DMS79 treated with DMSO at 0.1 percent for 48 hours (cell line): ENCODE results near the gene SNF8.
"Not testable (repeated sequence)": the region's sequence is repeated elsewhere in the genome, so short reads cannot be mapped to it uniquely, and the experiment has no call there.

Source experiments
- DNase-seq: peaks from one replicate; lab custom pipeline; 2025; lab: John Stamatoyannopoulos, UW

The SNF8 gene, protein sequence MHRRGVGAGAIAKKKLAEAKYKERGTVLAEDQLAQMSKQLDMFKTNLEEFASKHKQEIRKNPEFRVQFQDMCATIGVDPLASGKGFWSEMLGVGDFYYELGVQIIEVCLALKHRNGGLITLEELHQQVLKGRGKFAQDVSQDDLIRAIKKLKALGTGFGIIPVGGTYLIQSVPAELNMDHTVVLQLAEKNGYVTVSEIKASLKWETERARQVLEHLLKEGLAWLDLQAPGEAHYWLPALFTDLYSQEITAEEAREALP

DNA sequence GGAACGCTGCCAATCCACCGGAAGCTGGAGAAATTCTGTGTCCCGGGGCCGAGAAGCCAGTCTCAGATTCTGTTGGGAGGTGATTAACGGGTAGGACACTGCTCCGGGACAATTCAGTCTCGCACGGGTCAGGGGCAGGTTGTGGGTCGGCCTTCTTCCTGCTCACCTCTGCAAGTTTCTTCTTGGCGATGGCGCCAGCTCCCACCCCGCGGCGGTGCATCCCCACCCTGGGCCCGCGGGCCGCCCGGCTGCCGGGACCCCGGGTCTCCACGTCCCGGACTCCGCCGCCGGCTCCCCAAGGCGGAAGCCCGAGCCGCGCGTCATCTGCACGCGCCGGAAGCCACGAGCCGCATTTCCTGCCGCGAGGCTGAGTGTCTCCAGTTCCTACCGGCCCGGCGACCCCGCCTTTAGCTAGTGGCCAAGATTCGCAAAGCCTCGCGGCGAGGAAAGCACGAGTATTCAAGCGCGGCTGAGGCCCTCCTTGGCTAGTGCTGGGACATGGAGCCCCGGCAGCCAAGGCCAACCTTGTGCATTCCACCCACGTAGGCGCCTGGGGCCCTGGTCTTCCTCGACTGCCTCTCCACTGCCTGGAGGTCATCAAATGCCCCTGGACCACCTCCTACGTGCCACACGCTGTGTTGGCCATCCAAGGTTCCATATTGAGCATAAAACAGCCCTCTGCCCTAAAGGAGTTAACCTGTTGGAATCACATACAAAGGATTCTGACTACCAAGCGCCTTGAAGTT, at the start of gene SNF8:
Gene SNF8, minus strand, starts transcription at position 328 of the 746 bp plus-strand sequence. Its CDS starts 108 bp downstream, at position 220.
- peak; percentile 80 for DNase-seq

DNA sequence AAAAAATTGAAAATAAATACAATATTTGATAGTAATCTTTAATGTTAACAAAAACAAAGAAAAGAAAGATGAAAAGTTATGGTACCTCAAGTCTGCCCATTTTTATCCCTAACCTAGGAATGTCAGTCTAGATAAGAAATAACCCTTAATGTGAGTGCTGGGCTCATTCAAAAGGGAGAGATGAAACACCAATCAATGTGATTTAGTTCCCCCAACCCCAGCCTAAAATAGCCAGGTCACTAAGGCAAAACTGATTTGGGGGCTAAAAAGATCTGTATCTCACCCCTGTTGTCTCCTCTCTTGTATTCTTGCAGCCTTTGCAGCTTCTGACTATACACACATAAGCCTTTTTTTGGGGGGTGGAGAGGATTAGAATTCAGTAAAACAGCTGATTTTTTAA, 49.3 kb upstream of the SNF8 start:
- DNase-seq = no peak

DNA sequence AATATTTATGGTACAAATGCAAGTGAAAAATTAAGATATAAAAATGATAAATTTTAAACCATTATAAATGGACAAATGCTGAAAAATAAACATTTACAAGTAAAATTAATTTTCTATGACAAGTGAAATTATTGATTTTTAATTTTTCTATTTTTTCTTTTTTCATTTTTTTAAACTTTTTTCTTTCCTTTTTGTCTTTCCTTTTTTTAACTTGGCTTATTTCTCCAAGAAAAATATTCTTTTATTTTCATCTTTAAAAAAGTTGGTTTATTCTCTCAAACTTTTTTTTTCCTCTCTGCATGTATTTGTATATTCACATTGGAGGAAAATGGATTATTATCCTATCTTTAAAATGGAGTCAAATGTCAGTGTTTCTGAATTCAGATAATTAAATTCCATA, 48.7 kb upstream of the SNF8 start:
- no peak for DNase-seq

DNA sequence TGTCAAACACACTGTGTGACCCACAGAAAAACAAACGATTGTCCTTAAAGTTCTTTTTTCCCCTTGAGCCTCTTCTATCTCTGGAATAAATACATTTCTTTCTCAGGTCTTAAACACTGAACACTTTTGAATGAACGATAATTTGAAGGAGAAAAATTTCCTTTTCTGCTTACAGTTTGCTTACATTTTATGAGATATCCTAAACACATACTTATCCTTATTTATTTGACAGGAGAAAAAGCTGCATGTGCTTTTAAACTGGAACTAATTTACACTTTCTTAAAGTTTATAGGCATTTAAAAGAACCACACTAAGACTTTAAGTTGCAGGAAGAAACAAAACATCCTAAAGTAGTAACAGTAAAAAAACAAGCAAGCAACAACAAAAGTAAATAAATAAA, 47.8 kb upstream of the SNF8 start:
- no peak for DNase-seq

DNA sequence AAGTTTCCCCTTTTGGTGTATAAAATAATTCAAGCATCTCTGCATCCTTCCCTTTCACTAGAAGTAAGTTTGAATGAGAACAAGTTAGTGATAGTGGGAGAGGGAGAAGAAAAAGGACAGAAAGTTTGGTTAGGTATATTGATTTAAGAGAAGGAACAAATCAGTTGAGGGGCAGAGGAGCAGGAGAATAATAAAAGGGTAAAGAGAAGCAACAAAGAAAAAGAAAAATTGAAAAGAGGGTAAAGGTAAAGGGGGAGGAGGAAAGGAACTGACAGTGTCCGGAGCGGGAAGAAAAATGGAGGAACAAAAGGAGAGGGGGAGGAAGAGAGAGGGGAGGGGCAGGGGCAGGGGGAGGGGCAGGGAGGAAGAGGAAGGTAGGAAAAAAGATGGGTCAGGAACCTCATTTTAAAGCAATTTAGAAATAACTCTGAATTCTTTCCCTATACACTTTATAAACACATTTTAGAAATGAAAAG, 46.3 kb upstream of the SNF8 start:
- no peak for DNase-seq

DNA sequence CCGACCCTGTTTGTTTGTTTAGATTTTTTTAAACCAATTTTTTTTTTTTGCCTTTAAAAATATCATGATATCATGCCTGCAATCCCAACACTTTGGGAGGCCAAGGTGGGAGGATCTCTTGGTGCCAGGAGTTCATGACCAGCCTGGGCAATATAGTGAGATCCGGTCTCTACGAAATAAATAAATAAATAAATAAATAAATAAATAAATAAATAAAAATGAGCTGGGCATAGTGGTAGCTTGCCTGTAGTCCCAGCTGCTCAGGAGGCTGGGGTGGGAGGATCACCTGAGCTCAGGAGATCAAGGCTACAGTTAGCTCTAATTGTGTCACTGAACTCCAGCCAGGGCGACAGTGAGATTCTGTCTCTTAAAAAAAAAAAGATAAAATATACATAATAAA, 44.5 kb upstream of the SNF8 start:
- DNase-seq = no peak

DNA sequence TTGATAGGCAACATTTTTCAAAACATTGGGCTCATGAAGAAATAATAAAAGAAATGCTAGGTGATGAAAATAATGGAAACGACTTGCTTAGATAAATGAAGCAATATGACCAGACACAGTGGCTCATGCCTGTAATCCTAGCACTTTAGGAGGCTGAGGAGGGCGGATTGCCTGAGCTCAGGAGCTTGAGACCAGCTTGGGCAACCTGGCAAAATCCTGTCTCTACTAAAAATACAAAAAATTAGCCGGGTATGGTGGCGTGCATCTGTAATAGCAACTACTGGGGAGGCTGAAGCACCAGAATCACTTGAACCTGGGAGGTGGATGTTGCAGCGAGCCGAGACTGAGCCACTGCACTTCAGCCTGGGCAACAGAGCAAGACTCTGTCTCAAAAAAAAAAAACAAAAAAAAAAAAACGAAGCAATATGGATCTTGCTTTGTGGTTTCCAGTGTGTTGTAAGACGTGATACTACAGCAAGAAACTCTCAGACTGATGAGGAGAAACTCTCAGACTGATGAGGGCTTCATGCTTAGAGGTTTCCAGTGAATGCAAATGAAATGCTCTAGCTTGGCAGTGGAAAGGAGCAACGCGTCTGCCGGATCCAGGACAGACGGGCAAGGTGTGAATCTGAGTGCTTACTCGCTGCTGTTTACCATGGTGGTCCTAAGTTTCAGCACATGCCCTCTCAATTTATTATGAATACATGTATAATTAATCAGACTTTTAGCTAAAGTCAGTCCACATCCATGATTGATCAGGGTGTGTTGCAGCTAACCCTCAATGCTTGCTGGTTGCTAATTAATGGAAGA, 41.0 kb upstream of the SNF8 start:
- DNase-seq = no peak

DNA sequence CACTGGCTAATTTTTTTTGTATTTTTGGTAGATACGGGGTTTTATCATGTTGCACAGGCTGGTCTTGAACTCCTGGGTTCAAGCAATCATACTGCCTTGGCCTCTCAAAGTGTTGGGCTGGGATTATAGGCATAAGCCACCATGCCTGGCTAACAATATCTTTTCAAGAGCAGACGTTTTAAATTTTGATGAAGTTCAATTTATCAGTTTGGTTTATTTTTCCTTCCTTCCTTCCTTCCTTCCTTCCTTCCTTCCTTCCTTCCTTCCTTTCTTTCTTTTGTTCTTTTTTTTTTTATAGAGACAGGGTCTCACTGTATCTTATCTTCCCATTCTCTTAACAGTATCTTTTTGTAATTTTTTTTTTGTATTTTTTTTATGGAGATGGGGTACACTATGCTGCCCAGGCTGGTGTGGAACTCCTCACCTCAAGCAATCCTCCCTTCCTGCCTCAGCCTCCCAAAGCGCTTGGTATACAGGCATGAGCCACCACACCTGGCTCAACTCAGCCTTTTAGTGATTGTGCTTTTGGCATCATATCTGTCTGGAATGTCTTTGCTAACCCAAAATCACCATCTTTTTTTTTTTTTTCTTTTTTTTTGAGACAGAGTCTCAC, 37.4 kb upstream of the SNF8 start:
- DNase-seq = no peak

DNA sequence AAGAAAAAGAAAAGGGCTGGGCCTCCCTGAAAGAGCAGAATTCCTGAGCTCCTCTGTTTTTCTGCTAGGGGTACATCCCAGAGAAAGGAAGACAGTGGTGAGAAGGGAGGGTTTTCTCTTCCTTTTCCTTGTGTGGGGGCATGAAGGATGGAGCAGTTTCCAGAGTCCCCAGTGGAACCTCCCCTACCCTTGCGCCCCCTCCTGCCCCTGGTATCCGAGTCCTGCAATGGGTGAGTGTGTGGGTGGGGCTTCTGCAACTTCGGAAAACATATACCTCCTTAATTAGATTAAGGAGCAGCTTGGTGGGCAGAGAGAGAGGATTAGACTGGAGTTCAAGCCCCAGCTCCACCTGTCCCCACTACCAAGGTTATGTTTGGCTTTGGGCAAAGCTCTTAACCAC, 29.2 kb upstream of the SNF8 start:
- no peak for DNase-seq

DNA sequence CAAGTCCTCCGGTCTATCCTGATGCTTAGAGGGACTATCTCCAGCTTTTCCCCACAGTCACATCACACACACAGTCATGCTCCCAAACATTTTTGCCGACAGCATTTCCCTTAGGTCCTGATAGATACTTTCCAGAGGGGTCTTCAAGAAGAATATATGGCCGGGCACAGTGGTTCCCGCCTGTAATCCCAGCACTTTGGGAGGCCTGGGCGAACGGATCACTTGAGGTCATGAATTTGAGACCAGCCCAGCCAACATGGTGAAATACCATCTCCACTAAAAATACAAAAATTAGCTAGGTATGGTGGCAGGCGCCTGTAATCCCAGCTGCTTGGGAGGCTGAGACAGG, 28.1 kb upstream of the SNF8 start:
- DNase-seq = no peak

DNA sequence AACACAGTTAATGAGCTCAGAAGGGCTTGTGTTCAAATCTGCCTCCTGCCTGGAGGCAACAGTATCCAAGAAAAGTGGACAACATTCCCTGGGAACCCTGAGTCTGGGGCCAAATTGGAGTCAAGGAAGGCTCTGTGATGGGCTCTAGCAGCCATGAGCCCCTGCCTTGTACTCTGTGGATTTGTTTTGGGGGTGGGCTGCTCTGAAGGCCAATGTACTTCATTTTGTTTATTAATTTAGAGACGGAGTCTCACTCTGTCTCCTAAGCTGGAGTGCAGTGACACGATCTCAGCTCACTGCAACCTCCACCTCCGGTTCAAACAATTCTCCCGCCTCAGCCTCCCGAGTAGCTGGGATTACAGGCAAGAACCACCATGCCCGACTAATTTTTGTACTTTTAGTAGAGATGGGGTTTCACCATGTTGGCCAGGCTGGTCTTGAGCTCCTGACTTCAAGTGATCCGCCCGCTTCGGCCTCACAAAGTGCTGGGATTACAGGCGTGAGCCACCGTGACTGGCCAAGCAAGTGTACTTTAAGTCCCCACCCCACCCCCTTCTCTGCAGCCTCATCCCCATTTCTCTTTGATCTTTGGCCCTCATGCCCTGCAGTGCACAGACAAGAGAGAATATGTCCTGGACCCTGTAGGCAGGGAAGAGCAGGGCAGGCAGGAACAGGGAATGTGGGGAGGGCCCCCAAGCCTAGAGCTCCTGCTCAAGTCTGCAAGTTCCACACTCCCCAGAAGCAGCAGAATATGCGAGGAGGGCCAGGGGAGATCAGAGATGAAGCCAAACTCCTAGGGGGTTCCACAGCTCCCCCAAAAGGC, 26.4 kb upstream of the SNF8 start:
- DNase-seq = no peak

DNA sequence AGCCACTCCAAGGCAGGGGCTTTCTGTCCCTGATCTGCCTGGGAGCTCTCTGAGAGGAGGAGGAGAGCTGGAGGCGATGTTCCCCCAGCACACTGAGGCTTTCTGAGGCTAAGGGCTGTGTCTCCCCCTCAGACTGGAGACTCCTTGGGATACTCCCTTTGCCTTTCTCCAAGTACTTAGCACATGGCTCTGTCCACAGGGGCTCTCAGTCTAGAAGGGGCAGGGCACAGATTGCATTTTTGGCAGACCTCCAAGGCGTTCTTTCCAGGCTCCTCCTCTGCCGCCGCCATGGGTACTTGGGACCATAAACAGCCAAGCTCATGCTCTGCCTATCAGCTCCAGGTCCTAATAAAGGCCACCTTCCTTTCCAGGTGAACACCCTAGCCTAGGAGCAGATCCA, 25.6 kb upstream of the SNF8 start:
- DNase-seq = peak; percentile 79

DNA sequence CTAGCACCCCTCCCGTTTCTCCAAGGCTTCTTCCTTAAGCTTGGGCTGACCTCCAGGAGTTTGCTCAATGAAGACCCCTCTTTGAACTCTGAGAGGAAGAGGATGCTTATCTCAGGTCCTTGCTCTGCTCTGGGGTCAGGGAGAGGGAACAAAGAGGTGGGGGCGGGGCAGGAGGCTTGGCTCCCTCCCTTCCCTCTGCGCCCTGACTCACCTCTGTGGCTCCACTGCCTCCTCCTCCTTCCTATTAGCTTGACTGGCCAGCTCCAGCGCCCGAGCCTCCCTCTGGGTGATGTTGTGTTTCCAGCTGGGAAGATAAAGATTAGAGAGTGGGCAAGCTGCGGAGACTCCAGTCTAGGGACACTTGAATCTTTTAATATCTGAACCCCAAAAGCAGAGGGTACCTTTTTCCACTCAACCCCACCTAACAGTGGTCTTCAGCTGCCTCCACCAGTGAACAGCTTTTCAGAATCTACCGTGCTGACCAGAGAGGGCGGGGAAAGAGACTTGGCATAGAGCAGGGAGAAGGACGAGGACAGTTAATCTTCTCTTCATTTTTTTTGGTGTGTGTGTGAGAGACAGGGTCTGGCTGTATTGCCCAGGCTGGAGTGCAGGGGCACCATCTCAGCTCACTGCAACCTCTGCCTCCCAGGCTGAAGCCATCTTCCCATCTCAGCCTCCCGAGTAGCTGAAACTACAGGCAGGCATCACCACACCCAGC, 17.0 kb upstream of the SNF8 start:
- DNase-seq = no peak

DNA sequence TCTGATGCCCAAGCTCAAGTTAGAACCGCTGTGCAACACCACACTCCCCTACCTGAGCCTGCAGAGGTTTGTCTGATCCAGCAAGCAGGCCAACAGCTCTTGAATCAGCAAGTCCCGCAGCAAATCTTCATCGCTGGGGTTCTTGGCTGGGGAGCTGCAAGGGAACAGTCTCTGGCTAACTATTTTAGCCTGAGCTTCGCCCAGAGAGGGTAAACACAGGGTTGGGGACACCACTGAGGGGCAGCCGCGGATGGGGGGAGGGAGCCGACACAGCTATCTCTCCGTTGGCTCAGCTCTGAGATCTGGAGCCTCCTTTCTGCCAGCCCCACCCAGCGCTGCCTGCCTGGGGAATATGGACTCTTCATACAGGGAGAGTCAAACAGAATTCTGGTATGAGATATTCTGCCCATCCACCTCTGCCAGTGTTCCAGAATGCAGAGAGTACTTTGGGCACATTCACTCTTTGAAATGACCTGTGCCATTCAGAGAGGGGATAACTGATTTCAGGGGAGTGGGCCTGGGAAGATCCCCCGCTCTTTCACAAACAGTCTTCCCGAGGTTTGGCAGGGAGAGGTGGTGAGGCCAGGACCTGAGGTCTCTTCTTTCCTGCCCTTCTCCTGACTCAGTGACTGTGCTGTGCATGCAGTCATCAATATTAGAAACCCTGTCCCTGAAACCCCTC, 16.3 kb upstream of the SNF8 start:
- DNase-seq = no peak

DNA sequence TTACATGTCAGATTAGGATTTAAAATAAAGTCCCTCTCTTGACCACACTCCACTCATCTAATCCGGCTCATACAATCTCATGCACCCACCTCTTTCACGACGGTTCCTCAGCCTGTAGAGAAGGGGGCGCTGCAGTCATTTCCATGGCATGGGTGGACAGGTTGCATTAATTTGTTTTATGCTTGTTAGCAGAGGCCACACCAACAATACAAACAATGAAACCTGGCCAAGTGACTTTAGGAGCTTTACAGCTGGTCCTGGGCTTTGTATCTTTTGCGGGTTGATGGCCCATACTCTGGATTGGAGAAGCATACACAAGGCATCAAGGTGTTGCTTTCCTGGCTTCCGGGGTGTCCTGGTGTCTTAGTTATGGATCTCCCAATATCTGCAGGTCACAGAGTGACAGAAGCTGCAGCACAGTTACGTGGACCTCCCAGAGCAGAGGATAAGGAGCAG, 9.7 kb upstream of the SNF8 start:
- no peak for DNase-seq

DNA sequence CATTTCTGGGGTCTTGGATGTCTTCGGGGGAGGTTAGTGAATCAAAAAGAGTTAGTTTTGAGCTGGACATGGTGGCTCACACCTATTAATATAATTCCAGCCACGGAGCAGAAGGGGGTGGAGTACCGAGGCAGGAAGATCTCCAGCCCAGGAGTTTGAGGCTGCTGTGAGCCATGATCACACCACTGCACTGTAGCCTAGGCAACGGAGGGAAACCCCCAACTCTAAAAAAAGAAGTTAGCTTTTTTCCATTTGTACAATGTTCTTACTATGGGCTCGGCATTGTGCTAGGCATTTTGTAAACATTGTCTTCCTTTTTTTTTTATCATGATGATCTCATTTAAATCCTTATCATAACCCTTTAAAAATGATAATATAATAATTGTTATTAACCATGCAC, 8.3 kb upstream of the SNF8 start:
- no peak for DNase-seq

DNA sequence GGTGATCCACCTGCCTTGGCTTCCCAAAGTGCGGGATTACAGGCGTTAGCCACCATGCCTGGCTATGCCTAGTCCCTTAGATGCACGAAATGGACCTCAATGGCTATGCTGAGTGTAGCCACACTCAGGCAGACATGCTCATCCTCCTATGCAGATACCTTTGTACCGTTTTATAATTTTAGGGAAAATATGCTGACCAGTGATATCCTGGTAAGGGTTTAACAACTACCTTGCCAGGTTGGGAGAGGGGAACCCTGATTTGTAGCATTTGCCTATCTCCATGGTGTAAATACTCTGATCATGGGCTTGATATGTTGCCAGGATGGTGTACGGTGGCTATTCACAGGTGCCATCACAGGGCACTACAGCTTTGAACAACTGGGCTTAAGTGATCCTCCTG, 6.9 kb upstream of the SNF8 start:
- DNase-seq = no peak

DNA sequence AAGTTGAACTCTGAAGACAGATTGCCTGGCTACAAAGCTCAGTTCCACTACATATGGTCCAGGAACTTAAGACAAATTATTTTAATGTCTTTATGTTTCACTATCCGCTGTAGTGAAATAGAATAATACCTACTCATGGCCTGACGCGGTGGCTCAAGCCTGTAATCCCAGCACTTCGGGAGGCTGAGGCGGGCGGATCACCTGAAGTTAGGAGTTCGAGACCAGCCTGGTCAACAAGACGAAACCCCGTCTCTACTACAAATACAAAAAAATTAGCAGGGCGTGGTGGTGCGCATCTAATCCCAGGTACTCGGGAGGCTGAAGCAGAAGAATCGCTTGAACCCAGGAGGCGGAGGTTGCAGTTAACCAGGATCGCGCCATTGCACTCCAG, 614 bp upstream of the SNF8 start:
- not testable (repeated sequence) for DNase-seq

DNA sequence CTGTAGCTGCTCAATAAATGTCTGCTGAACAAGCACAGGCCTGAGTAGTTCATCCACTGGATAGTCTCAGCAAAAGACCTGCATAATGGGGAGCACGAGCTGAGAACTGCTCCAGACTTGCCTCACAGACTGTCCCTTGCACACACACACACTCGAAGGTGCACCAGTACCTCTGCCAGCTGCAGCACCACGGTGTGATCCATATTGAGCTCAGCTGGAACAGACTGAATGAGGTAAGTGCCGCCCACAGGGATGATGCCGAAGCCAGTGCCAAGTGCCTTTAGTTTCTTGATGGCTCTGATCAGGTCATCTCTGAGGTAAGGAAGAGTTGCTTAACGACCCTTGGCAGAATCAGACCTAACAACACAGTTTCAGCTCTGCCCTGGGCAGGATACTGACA, 11.6 kb downstream of the SNF8 start:
- DNase-seq = no peak

DNA sequence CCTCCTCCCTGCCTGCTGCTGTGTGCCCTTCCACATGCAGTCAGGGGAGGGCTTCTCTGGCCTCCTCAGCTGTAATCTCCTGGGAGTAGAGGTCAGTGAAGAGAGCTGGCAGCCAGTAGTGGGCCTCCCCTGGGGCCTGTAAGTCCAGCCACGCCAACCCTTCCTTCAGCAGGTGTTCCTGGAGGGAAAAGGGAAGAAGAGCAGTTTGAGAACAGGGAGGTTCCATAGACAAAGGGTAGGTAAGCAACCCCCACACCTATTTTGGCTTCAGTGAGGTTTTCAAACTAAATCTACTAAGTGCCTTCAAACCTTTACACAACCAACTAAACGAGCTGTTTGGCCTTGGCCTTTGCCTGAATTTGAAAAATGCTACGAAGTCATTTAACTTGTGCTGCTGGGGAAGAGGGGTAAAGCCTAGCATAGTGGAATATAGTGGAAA, 14.2 kb downstream of the SNF8 start:
- DNase-seq = no peak
